Activated T-cell treated with anti-CD3 and anti-CD28 coated beads for 4 hours (primary cell): ENCODE results near the gene HUWE1.

ENCODE experiments used
- DNase-seq: peaks from one replicate; pipeline ENCODE4 v3.0.0-alpha.2; 2020

The HUWE1 gene

GRCh38 chrX:53483416-53483815 lies 203.1 kb downstream of the HUWE1 start:
- no peak for DNase-seq
